ENCODE results near the gene SLC22A2. TPM values are rescaled to one million over a fixed set of nuclear protein-coding genes. Genes with fewer than 3 reads are reported as not detected.

Gene SLC22A2
- total RNA-seq, 1 donor from 2014 or later: not detected

DNA sequence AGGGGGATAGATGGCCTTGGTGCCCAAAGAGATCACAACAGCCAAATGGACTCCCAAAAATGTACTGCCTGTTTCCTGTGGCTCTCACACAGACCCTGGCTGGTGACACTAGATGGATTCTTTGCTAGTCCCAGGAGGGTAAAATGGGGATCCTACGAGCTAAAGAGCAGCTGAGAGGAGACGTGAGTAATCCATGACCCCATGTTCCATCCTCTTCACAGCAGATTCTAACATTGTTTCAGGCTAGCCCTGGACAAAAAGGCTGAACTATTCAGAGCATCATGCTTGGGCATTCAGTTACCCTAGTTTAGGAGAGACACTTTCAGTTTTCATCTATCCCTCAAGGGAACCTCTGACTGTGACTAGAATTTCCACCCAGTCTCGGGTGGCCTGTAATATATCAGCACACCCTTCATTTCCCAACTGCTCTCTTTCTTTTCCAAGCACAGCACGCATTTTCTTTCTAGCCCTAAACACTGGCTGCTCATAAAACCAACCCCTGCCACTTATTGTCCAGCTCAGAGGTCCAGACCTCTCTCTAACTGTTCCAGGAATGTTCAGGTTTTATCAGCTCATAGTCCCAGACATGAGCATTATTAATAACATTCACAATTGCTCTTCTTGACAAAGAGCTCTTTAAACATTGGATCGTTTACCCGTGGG is 88.5 kb downstream of the SLC22A2 start:
- H3K27me3 Mint-ChIP-seq (ENCODE audit: insufficient read depth, low read depth): peaks cover 2% of the 10 kb centered on the region
- H3K36me3 ChIP-seq: no peaks in the 10 kb centered on the region
- H3F3A ChIP-seq (ENCODE audit: low read depth): no peaks in the 10 kb centered on the region
- TF ChIP-seq EZH2phosphoT487 (IDR thresholded peaks at IDR 0.05) (no peak), EZH2 (IDR thresholded peaks at IDR 0.05) (no peak)
- TF ChIP-seq, protein P1, sequence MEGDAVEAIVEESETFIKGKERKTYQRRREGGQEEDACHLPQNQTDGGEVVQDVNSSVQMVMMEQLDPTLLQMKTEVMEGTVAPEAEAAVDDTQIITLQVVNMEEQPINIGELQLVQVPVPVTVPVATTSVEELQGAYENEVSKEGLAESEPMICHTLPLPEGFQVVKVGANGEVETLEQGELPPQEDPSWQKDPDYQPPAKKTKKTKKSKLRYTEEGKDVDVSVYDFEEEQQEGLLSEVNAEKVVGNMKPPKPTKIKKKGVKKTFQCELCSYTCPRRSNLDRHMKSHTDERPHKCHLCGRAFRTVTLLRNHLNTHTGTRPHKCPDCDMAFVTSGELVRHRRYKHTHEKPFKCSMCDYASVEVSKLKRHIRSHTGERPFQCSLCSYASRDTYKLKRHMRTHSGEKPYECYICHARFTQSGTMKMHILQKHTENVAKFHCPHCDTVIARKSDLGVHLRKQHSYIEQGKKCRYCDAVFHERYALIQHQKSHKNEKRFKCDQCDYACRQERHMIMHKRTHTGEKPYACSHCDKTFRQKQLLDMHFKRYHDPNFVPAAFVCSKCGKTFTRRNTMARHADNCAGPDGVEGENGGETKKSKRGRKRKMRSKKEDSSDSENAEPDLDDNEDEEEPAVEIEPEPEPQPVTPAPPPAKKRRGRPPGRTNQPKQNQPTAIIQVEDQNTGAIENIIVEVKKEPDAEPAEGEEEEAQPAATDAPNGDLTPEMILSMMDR (IDR thresholded peaks at IDR 0.05): no peak
- H3K9me3 Mint-ChIP-seq: peaks cover 6% of the 10 kb centered on the region
- no peak for DNase-seq (ENCODE audit: low spot score)
- no peak overlapping the region for H3K4me2 ChIP-seq
- no peaks in the 10 kb centered on the region for H3K27me3 ChIP-seq
- H3K27ac ChIP-seq: no peak overlapping the region
- peak overlapping the region; percentile 29 for H3K27ac Mint-ChIP-seq
- H3K4me3 ChIP-seq: no peak overlapping the region
- peaks cover 12% of the 10 kb centered on the region for H3K4me1 ChIP-seq
- H3K9me3 ChIP-seq (ENCODE audit: low read depth): no peaks in the 10 kb centered on the region
- H3K79me2 ChIP-seq (ENCODE audit: low read depth): no peaks in the 10 kb centered on the region
- H3K36me3 Mint-ChIP-seq: peaks cover 1% of the 10 kb centered on the region
- H2AFZ ChIP-seq (replicated peaks): no peak overlapping the region
- H3K4me1 Mint-ChIP-seq: peaks cover 14% of the 10 kb centered on the region
- no peak overlapping the region for H3K4me3 Mint-ChIP-seq
- H4K20me1 ChIP-seq (ENCODE audit: low read depth): no peaks in the 10 kb centered on the region
- no peak overlapping the region for H3K9ac ChIP-seq

DNA sequence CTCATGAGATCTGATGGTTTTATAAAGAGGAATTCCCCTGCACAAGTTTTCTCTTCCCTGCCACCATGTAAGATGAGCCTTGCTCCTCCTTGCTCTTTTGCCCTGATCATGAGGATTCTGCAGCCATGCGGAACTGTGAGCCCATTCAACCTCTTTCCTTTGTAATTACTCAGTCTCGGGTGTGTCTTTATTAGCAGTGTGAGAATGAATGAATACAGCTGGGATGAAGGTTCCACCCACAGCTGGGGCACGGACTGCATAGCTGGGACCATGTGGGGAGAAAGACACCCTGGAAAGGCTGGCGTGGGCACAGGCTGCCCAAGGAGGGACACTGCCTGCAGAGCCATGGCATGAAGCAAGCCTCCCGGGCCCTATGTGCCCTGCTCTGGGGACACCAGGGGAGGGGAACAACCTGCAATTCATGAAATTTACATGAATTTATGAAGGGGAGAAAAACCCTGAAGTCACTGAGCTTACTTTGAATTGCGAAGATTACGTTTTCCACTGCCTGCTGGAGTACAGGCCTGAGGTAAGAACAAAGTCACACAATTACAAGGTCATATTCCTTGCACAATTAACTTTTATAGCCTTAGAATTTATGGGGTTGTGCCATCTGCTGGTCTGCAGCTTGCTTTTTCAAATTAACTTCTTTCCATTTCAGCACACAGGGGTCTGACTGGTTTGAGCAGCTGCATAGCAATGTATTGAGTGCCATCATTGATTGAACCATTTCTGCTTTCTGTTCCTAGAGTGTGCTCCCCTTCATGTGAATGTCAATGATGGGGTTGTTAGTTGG is 90.8 kb downstream of the SLC22A2 start:
- H3K27me3 Mint-ChIP-seq (ENCODE audit: insufficient read depth, low read depth): peaks cover 2% of the 10 kb centered on the region
- H3K4me1 Mint-ChIP-seq: peaks cover 10% of the 10 kb centered on the region
- no peaks in the 10 kb centered on the region for H3K36me3 ChIP-seq
- H3K9me3 ChIP-seq (ENCODE audit: low read depth): no peaks in the 10 kb centered on the region
- H3K4me3 ChIP-seq: no peak overlapping the region
- H3K27me3 ChIP-seq: no peaks in the 10 kb centered on the region
- peaks cover 6% of the 10 kb centered on the region for H3K4me1 ChIP-seq
- DNase-seq (ENCODE audit: low spot score): peak; percentile 20
- no peak overlapping the region for H3K9ac ChIP-seq
- no peak overlapping the region for H3K27ac ChIP-seq
- H3F3A ChIP-seq (ENCODE audit: low read depth): no peaks in the 10 kb centered on the region
- H4K20me1 ChIP-seq (ENCODE audit: low read depth): no peaks in the 10 kb centered on the region
- no peak overlapping the region for H3K4me3 Mint-ChIP-seq
- H3K79me2 ChIP-seq (ENCODE audit: low read depth): no peaks in the 10 kb centered on the region
- peaks cover 9% of the 10 kb centered on the region for H3K9me3 Mint-ChIP-seq
- TF ChIP-seq EZH2phosphoT487 (IDR thresholded peaks at IDR 0.05): no peak
- H3K36me3 Mint-ChIP-seq: peaks cover 1% of the 10 kb centered on the region
- no peak overlapping the region for H2AFZ ChIP-seq (replicated peaks)
- H3K27ac Mint-ChIP-seq: no peak overlapping the region
- H3K4me2 ChIP-seq: no peak overlapping the region

Other genes starting within 250 kb of the SLC22A2 start
- 0.22 TPM in 1 of 2 replicates, not detected in the other for gene SLC22A1, start 137.0 kb downstream of the SLC22A2 start, total RNA-seq (ENCODE audit: low replicate concordance)
- gene SLC22A3, start 89.6 kb upstream of the SLC22A2 start, total RNA-seq (ENCODE audit: low replicate concordance): 0.06 and 0.07 TPM in 2 replicates